Endothelial cell of umbilical vein (primary cell): ENCODE results near the gene RAB38. TPM values are rescaled to one million over a fixed set of nuclear protein-coding genes. Genes with fewer than 3 reads are reported as not detected.

Experiments
- BruUV-seq: library from RNA; stranded (reverse); fragments of 400-500 nt; replicated peaks from 2 replicates; lab custom pipeline; 2021; lab: Mats Ljungman, UMichigan
- CTCF ChIA-PET: fragments of 300-600, 350-600 bp; sonication (Branson Sonifier 250); formaldehyde crosslinking; loops from one replicate; lab custom pipeline; 2021; ENCODE audit warnings: antibody characterized with exemption, inconsistent platforms; lab: Charles Lee
- POLR2A ChIA-PET: fragments of 300-600, 350-600 bp; sonication (Branson Sonifier 250); formaldehyde crosslinking; loops from one replicate; lab custom pipeline; 2021; ENCODE audit warnings: antibody characterized with exemption, inconsistent platforms; lab: Charles Lee
- DNase-seq: peaks from one replicate; pipeline ENCODE4 v3.0.0-alpha.2; 2011; ENCODE audit warnings: low read depth, low spot score
- FAIRE-seq: peaks from 2 replicates; lab custom pipeline; 2011; peaks lifted over from hg19 to GRCh38; lab: Jason Lieb, UNC
- H2AFZ ChIP-seq: 2 replicates; pipeline ENCODE4 v1.6.0; 2012; ENCODE audit warnings: low read depth, low read length, control low read depth, inconsistent platforms
- H3K27ac ChIP-seq: 2 replicates; pipeline ENCODE4 v1.5.1; 2011; ENCODE audit warnings: low read depth, mild to moderate bottlenecking, control low read depth, low read length, moderate library complexity; ENCODE audit not compliant: insufficient read depth
- H3K27me3 ChIP-seq, 2 experiments: 2 replicates each; pipeline versions ENCODE4 v1.6.0 to v1.6.1; 2011; ENCODE audit warnings: low read length in 2 of 2, mixed read lengths in 1 of 2; ENCODE audit not compliant: control insufficient read depth in 2 of 2, insufficient read depth in 2 of 2
- H3K36me3 ChIP-seq, 2 experiments: 2 replicates in 1 of 2; 3 replicates in 1 of 2; pipeline ENCODE4 v1.5.1; 2011; ENCODE audit warnings: low read length in 2 of 2, mild to moderate bottlenecking in 1 of 2, moderate library complexity in 1 of 2; ENCODE audit not compliant: control insufficient read depth in 2 of 2, insufficient read depth in 2 of 2; ENCODE audit errors: extremely low read depth in 1 of 2
- H3K4me1 ChIP-seq: 3 replicates; pipeline ENCODE4 v1.5.1; 2011; ENCODE audit warnings: mild to moderate bottlenecking, low read length; ENCODE audit not compliant: control insufficient read depth, insufficient read depth; ENCODE audit errors: extremely low read depth
- H3K4me2 ChIP-seq: 2 replicates; pipeline ENCODE4 v1.6.1; 2011; ENCODE audit warnings: low read length, control low read depth, mixed read lengths; ENCODE audit not compliant: insufficient read depth
- H3K4me3 ChIP-seq, 3 experiments: fragments of 200-600 bp in 1 of 3; sonication (generic), shearing (Covaris generic) in 1 of 3; replicated peaks in 1 of 3; 2 replicates each; pipeline ENCODE4 v1.5.1; 2011 to 2016; ENCODE audit warnings: control low read depth in 3 of 3, low read length in 3 of 3, mild to moderate bottlenecking in 2 of 3, inconsistent platforms in 1 of 3, low read depth in 1 of 3, moderate library complexity in 1 of 3; ENCODE audit not compliant: insufficient read depth in 1 of 3
- H3K79me2 ChIP-seq: 2 replicates; pipeline ENCODE4 v1.6.0; 2012; ENCODE audit warnings: low read length, inconsistent platforms; ENCODE audit not compliant: control insufficient read depth, insufficient read depth
- H3K9ac ChIP-seq: replicated peaks from 2 replicates; pipeline ENCODE3; 2011; ENCODE audit warnings: low read length, control low read depth; ENCODE audit not compliant: insufficient read depth; ENCODE audit errors: extremely low read depth
- H3K9me1 ChIP-seq: replicated peaks from 3 replicates; pipeline ENCODE4 v1.6.0; 2011; ENCODE audit warnings: mild to moderate bottlenecking, low read length; ENCODE audit not compliant: control insufficient read depth, insufficient read depth; ENCODE audit errors: extremely low read depth
- H3K9me3 ChIP-seq: replicated peaks from 2 replicates; pipeline ENCODE4 v1.5.1; 2012; ENCODE audit warnings: low read length, inconsistent platforms; ENCODE audit not compliant: control insufficient read depth, insufficient read depth
- H4K20me1 ChIP-seq: replicated peaks from 2 replicates; pipeline ENCODE3; 2011; ENCODE audit warnings: mild to moderate bottlenecking, low read length; ENCODE audit not compliant: control insufficient read depth, insufficient read depth; ENCODE audit errors: extremely low read depth
- CTCF ChIP-seq, 2 donors: IDR thresholded peaks; 1 replicate in 1 of 2; 2 replicates in 1 of 2; pipeline ENCODE4 v1.5.1; 2011; ENCODE audit warnings: low read length in 2 of 2, mild to moderate bottlenecking in 2 of 2, moderate library complexity in 2 of 2, control low read depth in 1 of 2, inconsistent platforms in 1 of 2, low read depth in 1 of 2; ENCODE audit not compliant: insufficient read depth in 1 of 2; ENCODE audit errors: extremely low read depth in 1 of 2
- EZH2 ChIP-seq: IDR thresholded peaks from 2 replicates; pipeline ENCODE4 v1.6.1; 2012; ENCODE audit warnings: borderline replicate concordance, low read depth, mild to moderate bottlenecking, moderate library complexity, low read length, inconsistent platforms; ENCODE audit not compliant: severe bottlenecking
- FOS ChIP-seq: IDR thresholded peaks from 2 replicates; pipeline ENCODE4 v1.6.1; 2011; ENCODE audit warnings: mild to moderate bottlenecking, low read length, moderate library complexity, borderline replicate concordance; ENCODE audit not compliant: insufficient read depth
- GATA2 ChIP-seq: IDR thresholded peaks from 2 replicates; pipeline ENCODE4 v1.7.0; 2011; ENCODE audit warnings: low read depth, mild to moderate bottlenecking, moderate library complexity, mixed read lengths, low read length; ENCODE audit not compliant: insufficient read length, insufficient read depth
- JUN ChIP-seq: IDR thresholded peaks from 2 replicates; pipeline ENCODE4 v1.6.1; 2011; ENCODE audit warnings: borderline replicate concordance, low read depth; ENCODE audit not compliant: insufficient read length, insufficient read depth
- MAX ChIP-seq: IDR thresholded peaks from 2 replicates; pipeline ENCODE4 v1.6.1; 2011; ENCODE audit not compliant: insufficient read depth, insufficient read length
- MYC ChIP-seq: IDR thresholded peaks from one replicate; pipeline ENCODE4 v1.6.1; 2011; ENCODE audit warnings: mild to moderate bottlenecking, low read depth, low read length
- POLR2A ChIP-seq: IDR thresholded peaks from 2 replicates; pipeline ENCODE4 v1.6.1; 2012; ENCODE audit warnings: low read depth, mild to moderate bottlenecking, control low read depth, low read length
- POLR2AphosphoS5 ChIP-seq: IDR thresholded peaks from 2 replicates; pipeline ENCODE4 v1.6.1; 2012; ENCODE audit warnings: low read depth, mild to moderate bottlenecking, control low read depth, low read length, moderate library complexity; ENCODE audit not compliant: insufficient read depth
- dilution Hi-C: fragments of 300-500 bp; cut with MboI; formaldehyde crosslinking; loops from one replicate; pipeline ENCODE4 v1.15.0; 2019; ENCODE audit warnings: low sequenced_read_pairs; ENCODE audit not compliant: extremely low pct_ligation_motif_present
- intact Hi-C: fragments of 100-400 bp; cut with micrococcal nuclease; formaldehyde crosslinking; loops from one replicate; pipeline ENCODE4 v1.10.0; 2022
- polyA plus RNA-seq, 4 experiments: library from polyadenylated mRNA; depleted of rRNA in 3 of 4; stranded (reverse) in 3 of 4; unstranded in 1 of 4; fragments of >200 nt; gene quantifications; 2 replicates each; pipeline versions ENCODE4 v1.2.1 to v1.2.3, GENCODE V29; 2011 to 2012; ENCODE audit warnings: missing spikeins in 1 of 4
- total RNA-seq: library from RNA; stranded (reverse); gene quantifications from 2 replicates; pipeline ENCODE4 v1.2.3, GENCODE V29; 2021

Gene RAB38
- total and polyA plus RNA-seq, 2 donors (not counting 3 experiments of a cell fraction or from before 2014, with no cell fraction given): 3.0 to 3.6 TPM

- ChIA-PET CTCF (no interaction called here), POLR2A (no interaction called here)
- dilution Hi-C loops: no loop called here
- BruUV-seq: no TSS peak
- DNase-seq: no peak
- TF ChIP-seq GATA2: no peak
- no peak for TF ChIP-seq POLR2A
- TF ChIP-seq EZH2: no peak
- TF ChIP-seq CTCF (IDR thresholded peaks at IDR 0.05; ENCODE audit: extremely low read depth in 1 of 2, insufficient read depth in 1 of 2, low read depth in 1 of 2, low read length in 2 of 2): no peak
- TF ChIP-seq MYC: no peak
- FAIRE-seq: no peak
- H3K79me2 ChIP-seq: no peaks in the 10 kb centered on the region
- no peaks in the 10 kb centered on the region for H3K9me1 ChIP-seq
- no peaks in the 10 kb centered on the region for H4K20me1 ChIP-seq
- no peak overlapping the region for H3K9ac ChIP-seq
- no peak overlapping the region for H2AFZ ChIP-seq
- H3K9me3 ChIP-seq: no peaks in the 10 kb centered on the region
- no peak overlapping the region for H3K4me2 ChIP-seq
- no peaks in the 10 kb centered on the region for H3K36me3 ChIP-seq
- H3K4me1 ChIP-seq: no peaks in the 10 kb centered on the region
- no peaks in the 10 kb centered on the region for H3K27me3 ChIP-seq
- H3K4me3 ChIP-seq: no peak overlapping the region
- H3K27ac ChIP-seq: no peak overlapping the region
- intact Hi-C loops: no loop called here
Observed at GRCh38 chr11:88203604-88204003, 28.4 kb upstream of the RAB38 start.

- Histone ChIP-seq H3K79me2 (no peaks in the 10 kb centered on the region), H3K27ac (no peak overlapping the region), H3K9me1 (no peaks in the 10 kb centered on the region), H3K9me3 (no peaks in the 10 kb centered on the region), H3K4me3 (no peak overlapping the region), H2AFZ (no peak overlapping the region), H3K4me1 (no peaks in the 10 kb centered on the region), H3K9ac (no peak overlapping the region), H3K4me2 (no peak overlapping the region), H4K20me1 (no peaks in the 10 kb centered on the region), H3K36me3 (no peaks in the 10 kb centered on the region), H3K27me3 (no peaks in the 10 kb centered on the region)
- ChIA-PET CTCF (no interaction called here), POLR2A (no interaction called here)
- no TSS peak for BruUV-seq
- dilution Hi-C loops (no loop called here), intact Hi-C loops (no loop called here)
- DNase-seq (no peak), FAIRE-seq (no peak)
- TF ChIP-seq CTCF (IDR thresholded peaks at IDR 0.05; ENCODE audit: extremely low read depth in 1 of 2, insufficient read depth in 1 of 2, low read depth in 1 of 2, low read length in 2 of 2) (no peak), POLR2AphosphoS5 (no peak), JUN (no peak), GATA2 (no peak), MYC (no peak), MAX (no peak), EZH2 (no peak), POLR2A (no peak), FOS (no peak)
Observed at GRCh38 chr11:88202498-88202897, 27.3 kb upstream of the RAB38 start.
